Fibroblast of peridontal ligament (primary cell): ENCODE measurements around the gene CDC42BPA.
"Not testable (repeated sequence)": the region's sequence is repeated elsewhere in the genome, so short reads cannot be mapped to it uniquely, and the experiment has no call there.

Experiments
- DNase-seq: peaks from one replicate; pipeline ENCODE4 v3.0.0-alpha.2; 2010; ENCODE audit errors: extremely low read depth

Gene CDC42BPA

GRCh38 chr1:227261501-227261900 is 56.8 kb downstream of the CDC42BPA start:
- no peak for DNase-seq

GRCh38 chr1:227260433-227260832 is 57.9 kb downstream of the CDC42BPA start:
- no peak for DNase-seq

GRCh38 chr1:227257964-227258363 is 60.3 kb downstream of the CDC42BPA start:
- DNase-seq = no peak

GRCh38 chr1:227255086-227255732 is 63.1 kb downstream of the CDC42BPA start:
- peak; percentile 27 for DNase-seq

- no peak for DNase-seq
These were observed 65.2 kb downstream of the CDC42BPA start for GRCh38 chr1:227253065-227253464.

- peak; percentile 20 for DNase-seq
These were observed 72.5 kb downstream of the CDC42BPA start for GRCh38 chr1:227245613-227246320.

GRCh38 chr1:227244339-227245118 is 73.8 kb downstream of the CDC42BPA start:
- no peak for DNase-seq

DNA sequence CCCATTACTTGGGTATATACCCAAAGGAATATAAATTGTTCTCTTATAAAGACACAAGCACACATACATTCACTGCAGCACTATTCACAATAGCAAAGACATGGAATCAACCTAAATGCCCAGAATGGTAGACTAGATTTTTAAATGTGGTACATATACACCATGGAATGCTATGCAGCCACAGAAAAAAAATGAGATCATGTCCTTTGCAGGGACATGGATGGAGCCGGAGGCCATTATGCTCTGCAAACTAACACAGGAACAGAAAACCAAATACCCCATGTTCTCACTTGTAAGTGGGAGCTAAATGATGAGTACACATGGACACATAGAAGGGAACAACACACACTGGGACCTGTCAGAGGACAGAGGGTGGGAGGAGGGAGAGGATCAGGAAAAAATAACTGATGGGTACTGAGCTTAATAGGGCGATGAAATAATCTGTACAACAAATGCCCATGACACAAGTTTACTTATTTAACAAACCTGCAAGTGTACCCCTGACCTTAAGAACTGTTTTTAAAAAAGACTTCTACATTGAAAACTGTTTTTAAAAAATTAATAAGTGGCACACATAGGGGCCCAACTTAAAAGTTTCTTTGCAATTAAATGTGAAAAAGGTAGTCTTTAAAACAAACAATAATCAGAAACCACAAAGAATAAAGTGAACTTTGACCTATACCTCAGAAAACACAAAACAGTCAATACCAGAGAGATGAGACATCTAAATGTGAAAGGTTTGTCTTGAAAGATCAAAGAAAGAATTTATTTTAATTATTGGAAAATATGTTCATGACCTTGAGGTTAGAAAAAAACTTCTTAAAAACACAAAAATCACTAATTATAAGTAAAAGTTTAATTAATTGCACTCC is 75.2 kb downstream of the CDC42BPA start:
- DNase-seq = no peak

- DNase-seq = no peak
These were observed 77.3 kb downstream of the CDC42BPA start for GRCh38 chr1:227240983-227241382.

DNA sequence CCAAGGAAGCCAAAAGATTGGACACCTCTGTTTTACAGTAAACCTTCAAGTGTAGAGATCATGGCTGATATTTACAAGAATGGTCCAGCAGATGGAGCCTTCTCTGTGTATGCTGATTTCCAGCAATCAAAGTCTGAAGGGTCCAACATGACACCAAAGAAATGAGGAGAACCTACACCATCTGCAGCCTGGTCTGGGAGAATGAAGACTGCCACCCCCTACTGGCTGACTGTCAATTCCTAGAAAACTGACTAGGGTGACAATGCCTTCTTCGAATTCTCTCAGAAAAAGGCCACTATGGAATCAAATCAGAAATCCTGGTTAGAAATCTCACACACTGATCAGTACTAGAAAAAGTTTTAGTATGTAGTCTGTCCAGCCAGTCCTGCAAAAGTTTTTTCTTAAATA is 83.3 kb downstream of the CDC42BPA start:
- DNase-seq = peak; percentile 75

- DNase-seq = not testable (repeated sequence)
These were observed 87.2 kb downstream of the CDC42BPA start for GRCh38 chr1:227231128-227231527.

GRCh38 chr1:227228201-227228600 is 90.1 kb downstream of the CDC42BPA start:
- no peak for DNase-seq

DNA sequence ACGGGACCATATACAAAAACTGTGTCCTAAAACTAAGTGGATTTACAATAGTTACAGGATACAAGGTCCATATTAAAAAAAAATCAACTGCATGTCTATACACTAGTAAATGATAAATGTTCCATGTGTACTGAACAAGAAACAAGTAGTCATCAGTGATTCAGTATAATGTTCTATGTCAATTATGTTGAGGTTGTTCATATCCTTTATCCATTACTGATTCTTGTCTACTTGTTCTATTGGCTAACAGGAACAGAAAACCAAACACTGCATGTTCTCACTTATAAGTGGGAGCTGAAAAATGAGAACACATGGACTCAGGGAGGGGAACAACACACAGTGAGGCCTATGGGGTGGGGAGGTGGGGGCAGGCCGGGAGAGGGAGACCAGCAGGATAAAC is 90.5 kb downstream of the CDC42BPA start:
- no peak for DNase-seq

DNA sequence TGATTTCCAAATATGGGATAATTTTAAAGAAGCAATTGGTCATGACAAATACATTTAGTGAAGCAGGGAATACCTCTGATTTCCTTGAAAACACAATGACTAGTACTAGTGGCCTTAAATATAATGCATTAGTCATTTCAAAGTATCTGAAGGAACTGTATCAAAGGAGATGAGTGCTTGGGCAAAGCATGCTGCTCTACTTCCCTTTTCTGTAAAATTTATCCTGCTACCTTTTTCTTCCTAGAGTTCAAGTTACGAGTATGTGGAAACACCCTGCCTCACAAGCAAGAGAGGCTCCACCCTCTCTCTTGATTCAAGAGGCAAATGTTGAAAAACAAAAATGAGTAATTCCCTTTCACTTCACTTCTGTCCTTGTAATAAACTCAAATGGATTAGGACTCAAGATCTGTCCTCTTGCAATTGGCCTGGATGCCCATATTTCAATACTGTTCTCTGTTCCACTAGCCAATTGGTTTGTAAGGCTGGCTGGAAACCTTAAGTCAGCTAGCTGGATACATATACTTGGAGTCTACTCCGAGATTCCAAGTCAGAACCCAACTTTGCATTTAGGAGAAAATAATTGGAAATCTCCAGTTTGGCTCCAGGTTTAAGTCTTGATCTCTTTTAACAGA is 92.5 kb downstream of the CDC42BPA start:
- DNase-seq = peak; percentile 74

- DNase-seq = no peak
These were observed 95.0 kb downstream of the CDC42BPA start for GRCh38 chr1:227223171-227223806.

GRCh38 chr1:227219715-227220292 is 98.5 kb downstream of the CDC42BPA start:
- no peak for DNase-seq

- DNase-seq = no peak
These were observed 99.3 kb downstream of the CDC42BPA start for GRCh38 chr1:227218870-227219573.

DNA sequence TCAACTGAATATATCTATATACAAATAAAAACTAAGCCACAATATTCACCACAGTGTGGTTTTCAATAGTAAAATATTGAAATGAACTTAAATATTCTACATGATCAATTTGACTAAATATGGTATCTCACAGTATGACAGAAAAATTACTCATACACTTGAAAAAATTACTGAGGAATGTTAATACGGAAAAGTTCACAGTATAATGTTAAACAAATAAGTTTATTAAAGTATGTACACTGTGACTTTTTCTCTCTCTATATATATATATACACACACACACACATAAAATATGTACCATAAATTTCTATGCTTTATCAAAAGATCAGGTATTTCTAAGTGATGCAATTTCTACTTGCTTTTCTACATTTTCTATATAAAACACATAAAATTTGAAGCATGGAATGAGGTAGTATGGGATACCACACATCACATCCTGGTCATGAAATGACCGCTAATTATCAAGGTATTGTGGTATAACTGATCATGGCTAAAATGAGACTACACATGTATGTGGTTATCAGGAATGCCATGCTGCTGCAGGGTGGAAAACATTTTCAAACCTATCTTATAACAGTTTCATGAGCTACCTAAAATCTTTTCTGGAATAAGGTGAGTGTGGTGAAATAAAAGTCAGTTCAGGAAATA is 102.3 kb downstream of the CDC42BPA start:
- no peak for DNase-seq

DNA sequence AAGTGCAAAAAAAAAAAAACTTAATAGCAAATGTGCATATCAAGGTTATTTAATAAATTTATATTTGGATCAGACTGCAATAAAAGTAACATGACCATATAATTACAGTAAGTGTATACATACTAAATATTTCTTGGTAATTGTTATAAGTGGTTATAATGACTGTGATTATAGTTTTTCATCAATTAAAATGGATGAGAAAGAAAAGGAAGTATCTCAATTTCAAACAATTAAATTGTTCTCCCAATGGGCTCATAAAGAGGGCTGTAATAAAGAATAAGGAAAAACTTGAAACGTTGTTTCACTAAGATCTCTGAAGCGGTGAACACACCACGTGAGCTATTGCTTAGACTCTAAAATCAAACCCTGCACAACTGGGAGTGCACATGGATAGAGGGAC is 104.1 kb downstream of the CDC42BPA start:
- no peak for DNase-seq
